Panc1 (cell line): ENCODE results near the gene MS4A7. TPM values are rescaled to one million over a fixed set of nuclear protein-coding genes. Genes with fewer than 3 reads are reported as not detected.

Experiments
- ATAC-seq: fragments of 200-7000 bp; cut with Tn5 transposase; 2 replicates; pipeline ENCODE4 v1.9.1; 2020; ENCODE audit warnings: mild to moderate bottlenecking, moderate library complexity
- BruUV-seq: library from RNA; stranded (reverse); fragments of 400-500 nt; replicated peaks from 2 replicates; lab custom pipeline; 2021; lab: Mats Ljungman, UMichigan
- CTCF ChIA-PET: fragments of 300-600 bp; sonication (Branson Sonifier 250); formaldehyde crosslinking; loops from one replicate; lab custom pipeline; 2022; ENCODE audit warnings: antibody characterized with exemption; lab: Charles Lee
- POLR2A ChIA-PET: fragments of 300-600 bp; sonication (Branson Sonifier 250); formaldehyde crosslinking; loops from one replicate; lab custom pipeline; 2022; ENCODE audit warnings: antibody characterized with exemption; lab: Charles Lee
- DNase-seq: peaks from one replicate; pipeline ENCODE4 v3.0.0-alpha.2; 2010; ENCODE audit warnings: low read depth, low spot score
- H3K27ac ChIP-seq: 2 replicates; pipeline ENCODE4 v1.5.1; 2011; ENCODE audit warnings: mild to moderate bottlenecking, low read length, inconsistent platforms
- H3K27me3 ChIP-seq: fragments of 200-500 bp; sonication (Bioruptor generic); 2 replicates; pipeline ENCODE4 v1.6.0; 2014; ENCODE audit warnings: low read length, inconsistent platforms; ENCODE audit not compliant: control insufficient read depth, insufficient read depth
- H3K36me3 ChIP-seq: fragments of 200-500 bp; sonication (Bioruptor generic); 2 replicates; pipeline ENCODE4 v1.5.1; 2014; ENCODE audit warnings: inconsistent platforms, mild to moderate bottlenecking, low read length, moderate library complexity; ENCODE audit not compliant: control insufficient read depth, insufficient read depth
- H3K4me1 ChIP-seq: 2 replicates; pipeline ENCODE4 v1.5.1; 2011; ENCODE audit warnings: inconsistent platforms, mild to moderate bottlenecking, low read length, moderate library complexity; ENCODE audit not compliant: control insufficient read depth, insufficient read depth
- H3K4me3 ChIP-seq, 2 experiments: 2 replicates each; pipeline ENCODE4 v1.5.1; 2011 to 2012; ENCODE audit warnings: low read depth in 2 of 2, low read length in 2 of 2, mild to moderate bottlenecking in 2 of 2, inconsistent platforms in 1 of 2, moderate library complexity in 1 of 2
- H3K9me3 ChIP-seq: fragments of 200-500 bp; sonication (Bioruptor generic); 2 replicates; pipeline ENCODE4 v1.5.1; 2014; ENCODE audit warnings: low read depth, mild to moderate bottlenecking, inconsistent platforms, low read length, moderate library complexity; ENCODE audit not compliant: control insufficient read depth, insufficient read depth
- CTCF ChIP-seq: fragments of 450-650 bp; IDR thresholded peaks from 2 replicates; pipeline ENCODE4 v1.5.1; 2017; ENCODE audit warnings: mild to moderate bottlenecking
- POLR2AphosphoS5 ChIP-seq: IDR thresholded peaks from 2 replicates; pipeline ENCODE4 v1.6.1; 2012; ENCODE audit warnings: mild to moderate bottlenecking, low read depth, low read length, moderate library complexity
- REST ChIP-seq, 2 experiments: IDR thresholded peaks; 2 replicates each; pipeline ENCODE4 v1.6.1; 2011 to 2012; ENCODE audit warnings: low read depth in 2 of 2, control low read depth in 1 of 2, low read length in 1 of 2, mild to moderate bottlenecking in 1 of 2, moderate library complexity in 1 of 2; ENCODE audit not compliant: insufficient read depth in 1 of 2
- SIN3A ChIP-seq: IDR thresholded peaks from 2 replicates; pipeline ENCODE4 v1.6.1; 2012; ENCODE audit warnings: low read depth, mild to moderate bottlenecking, low read length, moderate library complexity, borderline replicate concordance; ENCODE audit not compliant: insufficient read depth
- TCF7L2 ChIP-seq: IDR thresholded peaks from 2 replicates; pipeline ENCODE4 v1.6.1; 2011; ENCODE audit warnings: mild to moderate bottlenecking, low read depth, low read length, inconsistent platforms
- in situ Hi-C: cut with HindIII; loops from 2 replicates; pipeline ENCODE4 v1.10.0; 2016; ENCODE audit warnings: low sequenced_read_pairs, low pct_unique_long_range_greater_than_20kb
- intact Hi-C: fragments of 100-400 bp; cut with micrococcal nuclease; formaldehyde crosslinking; loops from one replicate; pipeline ENCODE4 v1.10.0; 2022; ENCODE audit not compliant: unreplicated experiment
- total RNA-seq: library from RNA; stranded (reverse); gene quantifications from one replicate; pipeline ENCODE4 v1.2.1, GENCODE V29; 2021; ENCODE audit not compliant: unreplicated experiment

MS4A7 gene
- total RNA-seq, 1 experiment from 2014 or later: 0.23 TPM

- no peaks in the 10 kb centered on the region for H3K9me3 ChIP-seq
- H3K4me1 ChIP-seq: peaks cover 29% of the 10 kb centered on the region
- ChIA-PET POLR2A (no interaction called here), CTCF (no interaction called here)
- peak overlapping the region; percentile 39; the same call in 1 of the 2 replicates for H3K27ac ChIP-seq
- H3K36me3 ChIP-seq: no peaks in the 10 kb centered on the region
- TF ChIP-seq CTCF (no peak), REST (IDR thresholded peaks at IDR 0.05; ENCODE audit: insufficient read depth in 1 of 2, low read depth in 2 of 2, low read length in 1 of 2) (no peak), POLR2AphosphoS5 (no peak), TCF7L2 (no peak), SIN3A (no peak)
- ATAC-seq (no peak), DNase-seq (no peak)
- intact Hi-C loops (no loop called here), in situ Hi-C loops (no loop called here)
- no peaks in the 10 kb centered on the region for H3K27me3 ChIP-seq
- BruUV-seq: no TSS peak
- H3K4me3 ChIP-seq: no peak overlapping the region
Observed at GRCh38 chr11:60367009-60367408, 11.3 kb upstream of the MS4A7 start.

GRCh38 chr11:60367896-60368295 is 10.4 kb upstream of the MS4A7 start:
- Histone ChIP-seq H3K4me1 (peaks cover 29% of the 10 kb centered on the region), H3K36me3 (no peaks in the 10 kb centered on the region), H3K27ac (0 out of 2 replicates have a peak overlapping the region, but pooled peaks have one; percentile 48), H3K9me3 (no peaks in the 10 kb centered on the region), H3K4me3 (no peak overlapping the region), H3K27me3 (no peaks in the 10 kb centered on the region)
- in situ Hi-C loops: no loop called here
- ATAC-seq (no peak), DNase-seq (no peak)
- ChIA-PET POLR2A (no interaction called here), CTCF (no interaction called here)
- BruUV-seq: no TSS peak
- intact Hi-C loops: no loop called here
- TF ChIP-seq SIN3A: no peak
- no peak for TF ChIP-seq TCF7L2

GRCh38 chr11:60370252-60370810 is 8.0 kb upstream of the MS4A7 start:
- Histone ChIP-seq H3K4me1 (peaks cover 25% of the 10 kb centered on the region), H3K27ac (peak overlapping the region; percentile 86), H3K27me3 (no peaks in the 10 kb centered on the region), H3K9me3 (no peaks in the 10 kb centered on the region), H3K36me3 (no peaks in the 10 kb centered on the region), H3K4me3 (peak overlapping the region in 1 of 2 experiments; percentile 7; a peak in 2 of 4 replicates)
- no TSS peak for BruUV-seq
- peak; percentile 72 for DNase-seq
- TF ChIP-seq CTCF (no peak), TCF7L2 (no peak), REST (IDR thresholded peaks at IDR 0.05; ENCODE audit: insufficient read depth in 1 of 2, low read depth in 2 of 2, low read length in 1 of 2) (no peak), POLR2AphosphoS5 (no peak), SIN3A (no peak)
- ATAC-seq: peak; percentile 64
- CTCF ChIA-PET: interaction anchor here (1.0 kb wide), 1 partner anchor 117 kb away, joined by 4 read pairs; no protein-coding TSS in a partner anchor
- intact Hi-C loops (no loop called here), in situ Hi-C loops (no loop called here)
- POLR2A ChIA-PET: no interaction called here
